T-helper 17 cell (primary cell): Measurements from ENCODE around the gene CYP1B1. TPM values are rescaled to one million over a fixed set of nuclear protein-coding genes. Genes with fewer than 3 reads are reported as not detected.
A peak's percentile ranks its signal among the peaks of the same experiment; 100 is the strongest.
"Not testable (repeated sequence)": the region's sequence is repeated elsewhere in the genome, so short reads cannot be mapped to it uniquely, and the experiment has no call there.

Experiments
- ATAC-seq: fragments of 150-1000 bp; cut with Tn5 transposase; 2 replicates; pipeline ENCODE4 v1.10.0; 2021; ENCODE audit warnings: mild to moderate bottlenecking, moderate library complexity
- DNase-seq, 3 donors: peaks; one replicate each; pipeline versions ENCODE4 v3.0.0 to v3.0.0-alpha.2; 2020 to 2021
- H3K9me3 ChIP-seq: one replicate; pipeline ENCODE4 v1.7.0; 2013; ENCODE audit warnings: low read length, mild to moderate bottlenecking; ENCODE audit not compliant: control insufficient read depth, poor library complexity, severe bottlenecking
- H3K27ac Mint-ChIP-seq: one replicate; pipeline ENCODE4 v1.8.0; 2022; ENCODE audit warnings: mild to moderate bottlenecking, moderate library complexity, mixed read lengths
- H3K27me3 Mint-ChIP-seq: one replicate; pipeline ENCODE4 v1.8.0; 2022; ENCODE audit warnings: mixed read lengths
- H3K36me3 Mint-ChIP-seq: one replicate; pipeline ENCODE4 v1.8.0; 2022; ENCODE audit warnings: low read depth, mixed read lengths
- H3K4me1 Mint-ChIP-seq: one replicate; pipeline ENCODE4 v1.8.0; 2022; ENCODE audit warnings: mild to moderate bottlenecking, mixed read lengths
- H3K4me3 Mint-ChIP-seq: one replicate; pipeline ENCODE4 v1.8.0; 2022; ENCODE audit warnings: mild to moderate bottlenecking, moderate library complexity, mixed read lengths
- total RNA-seq, 4 donors: library from RNA in 2 of 4; stranded (reverse) in 2 of 4; gene quantifications; one replicate each; pipeline ENCODE4 v1.2.3 and lab custom pipeline; 2022 to 2026

CYP1B1 gene
- total RNA-seq, 2 donors from 2014 or later = 0.44 to 1.4 TPM

GRCh38 chr2:38095079-38095995 is 19.4 kb upstream of the CYP1B1 start:
- DNase-seq (no peak), ATAC-seq (no peak)
- H3K4me1 Mint-ChIP-seq = peaks cover 20% of the 10 kb centered on the region
- H3K9me3 ChIP-seq = no peaks in the 10 kb centered on the region
- peaks cover 82% of the 10 kb centered on the region for H3K27me3 Mint-ChIP-seq
- H3K4me3 Mint-ChIP-seq = no peak overlapping the region
- peaks cover 11% of the 10 kb centered on the region for H3K36me3 Mint-ChIP-seq
- H3K27ac Mint-ChIP-seq = no peak overlapping the region

GRCh38 chr2:38093527-38094165 is 17.7 kb upstream of the CYP1B1 start:
- no peak for ATAC-seq
- peaks cover 78% of the 10 kb centered on the region for H3K27me3 Mint-ChIP-seq
- H3K4me3 Mint-ChIP-seq = no peak overlapping the region

GRCh38 chr2:38092196-38092902 is 16.4 kb upstream of the CYP1B1 start:
- no peaks in the 10 kb centered on the region for H3K9me3 ChIP-seq
- peaks cover under 1% of the 10 kb centered on the region for H3K36me3 Mint-ChIP-seq
- peaks cover 74% of the 10 kb centered on the region for H3K27me3 Mint-ChIP-seq
- ATAC-seq (no peak), DNase-seq (no peak)
- no peak overlapping the region for H3K4me3 Mint-ChIP-seq
- no peak overlapping the region for H3K27ac Mint-ChIP-seq
- H3K4me1 Mint-ChIP-seq = peaks cover 7% of the 10 kb centered on the region

More at GRCh38 chr2:38093527-38094165, 17.7 kb upstream of the CYP1B1 start:
- H3K9me3 ChIP-seq = no peaks in the 10 kb centered on the region
- Mint-ChIP-seq H3K27ac (no peak overlapping the region), H3K36me3 (peaks cover 11% of the 10 kb centered on the region), H3K4me1 (peaks cover 16% of the 10 kb centered on the region)
- no peak for DNase-seq

- H3K27ac Mint-ChIP-seq = no peak overlapping the region
- peaks cover 75% of the 10 kb centered on the region for H3K27me3 Mint-ChIP-seq
These were observed 15.8 kb upstream of the CYP1B1 start for GRCh38 chr2:38091760-38092159.

GRCh38 chr2:38090928-38091327 is 15.0 kb upstream of the CYP1B1 start:
- Mint-ChIP-seq H3K4me3 (no peak overlapping the region), H3K27me3 (peaks cover 75% of the 10 kb centered on the region), H3K4me1 (peaks cover 2% of the 10 kb centered on the region), H3K36me3 (no peaks in the 10 kb centered on the region), H3K27ac (no peak overlapping the region)
- ATAC-seq (no peak), DNase-seq (no peak)
- no peaks in the 10 kb centered on the region for H3K9me3 ChIP-seq

More at GRCh38 chr2:38091760-38092159, 15.8 kb upstream of the CYP1B1 start:
- ATAC-seq (no peak), DNase-seq (no peak)
- H3K9me3 ChIP-seq = no peaks in the 10 kb centered on the region
- Mint-ChIP-seq H3K36me3 (no peaks in the 10 kb centered on the region), H3K4me3 (no peak overlapping the region), H3K4me1 (peaks cover 7% of the 10 kb centered on the region)

DNA sequence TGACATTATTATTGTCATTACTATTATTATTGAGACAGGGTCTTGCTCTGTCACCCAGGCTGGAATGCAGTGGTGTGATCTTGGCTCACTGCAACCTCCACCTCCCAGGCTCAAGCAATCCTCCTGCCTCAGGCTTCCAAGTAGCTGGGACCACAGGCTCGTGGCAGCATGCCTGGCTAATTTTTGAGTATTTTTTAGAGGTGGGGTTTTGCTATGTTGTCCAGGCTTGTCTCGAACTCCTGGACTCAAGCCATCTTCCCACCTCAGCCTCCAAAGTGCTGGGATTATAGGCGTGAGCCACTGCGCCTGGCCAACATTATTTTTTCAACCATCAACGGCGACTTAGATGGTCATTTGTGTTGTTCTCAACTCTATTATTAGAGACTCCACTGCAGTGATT is 14.3 kb upstream of the CYP1B1 start:
- H3K9me3 ChIP-seq, H3K4me3 Mint-ChIP-seq, ATAC-seq, H3K4me1 Mint-ChIP-seq, H3K36me3 Mint-ChIP-seq, DNase-seq, H3K27ac Mint-ChIP-seq: not testable (repeated sequence)
- H3K27me3 Mint-ChIP-seq = peaks cover 75% of the 10 kb centered on the region

GRCh38 chr2:38085998-38086698 is 10.2 kb upstream of the CYP1B1 start:
- H3K27me3 Mint-ChIP-seq = peaks cover 67% of the 10 kb centered on the region
- H3K9me3 ChIP-seq, H3K27ac Mint-ChIP-seq, H3K4me1 Mint-ChIP-seq, H3K36me3 Mint-ChIP-seq, ATAC-seq, H3K4me3 Mint-ChIP-seq, DNase-seq: not testable (repeated sequence)

- not testable (repeated sequence) for ATAC-seq, H3K27ac Mint-ChIP-seq, H3K4me1 Mint-ChIP-seq, H3K4me3 Mint-ChIP-seq, H3K36me3 Mint-ChIP-seq, DNase-seq, H3K9me3 ChIP-seq
- H3K27me3 Mint-ChIP-seq = peaks cover 82% of the 10 kb centered on the region
These were observed 8.6 kb upstream of the CYP1B1 start for GRCh38 chr2:38084556-38084955.

DNA sequence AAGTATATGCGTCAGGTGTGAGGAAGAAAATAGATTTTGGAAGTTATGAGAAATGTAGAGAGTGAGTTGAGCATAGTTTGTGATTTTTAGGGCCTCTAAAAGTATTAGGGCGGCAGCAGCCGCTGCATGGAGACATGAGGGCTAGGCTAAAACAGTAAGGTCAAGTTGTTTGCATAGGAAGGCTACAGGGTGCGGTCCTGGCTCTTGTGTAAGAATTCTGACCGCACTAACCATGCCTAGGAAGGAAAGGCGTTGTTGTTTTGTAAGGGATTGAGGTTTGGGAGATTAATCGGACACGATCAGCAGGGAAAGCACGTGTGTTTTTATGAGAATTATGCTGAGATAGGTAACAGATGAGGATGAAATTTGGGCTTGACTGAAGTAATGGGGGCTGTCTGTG is 6.8 kb upstream of the CYP1B1 start:
- H3K9me3 ChIP-seq, DNase-seq, ATAC-seq, H3K4me3 Mint-ChIP-seq, H3K27ac Mint-ChIP-seq, H3K4me1 Mint-ChIP-seq, H3K36me3 Mint-ChIP-seq: not testable (repeated sequence)
- H3K27me3 Mint-ChIP-seq = peaks cover 79% of the 10 kb centered on the region

DNA sequence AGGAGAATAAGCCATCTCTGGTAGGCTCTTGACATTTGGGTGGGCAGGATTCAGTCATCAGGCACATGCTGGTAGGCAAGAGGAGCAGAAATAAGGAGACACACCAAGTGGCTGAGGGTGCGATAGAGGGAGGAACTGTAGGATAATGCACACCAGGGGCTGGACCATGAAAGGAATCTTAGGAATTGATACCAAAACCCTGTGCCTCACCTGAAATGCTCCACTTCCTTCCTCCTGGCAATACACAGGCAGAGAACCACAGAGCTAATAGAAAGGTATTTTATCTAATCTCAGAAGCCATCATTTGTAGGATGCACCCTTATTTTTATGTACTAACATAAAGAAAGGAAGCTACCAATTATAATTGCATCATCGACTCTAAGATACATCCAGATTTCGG is 4.4 kb upstream of the CYP1B1 start:
- DNase-seq (no peak), ATAC-seq (no peak)
- Mint-ChIP-seq H3K27ac (no peak overlapping the region), H3K27me3 (peaks cover 65% of the 10 kb centered on the region), H3K36me3 (peaks cover 2% of the 10 kb centered on the region), H3K4me1 (peaks cover 4% of the 10 kb centered on the region), H3K4me3 (no peak overlapping the region)
- no peaks in the 10 kb centered on the region for H3K9me3 ChIP-seq

DNA sequence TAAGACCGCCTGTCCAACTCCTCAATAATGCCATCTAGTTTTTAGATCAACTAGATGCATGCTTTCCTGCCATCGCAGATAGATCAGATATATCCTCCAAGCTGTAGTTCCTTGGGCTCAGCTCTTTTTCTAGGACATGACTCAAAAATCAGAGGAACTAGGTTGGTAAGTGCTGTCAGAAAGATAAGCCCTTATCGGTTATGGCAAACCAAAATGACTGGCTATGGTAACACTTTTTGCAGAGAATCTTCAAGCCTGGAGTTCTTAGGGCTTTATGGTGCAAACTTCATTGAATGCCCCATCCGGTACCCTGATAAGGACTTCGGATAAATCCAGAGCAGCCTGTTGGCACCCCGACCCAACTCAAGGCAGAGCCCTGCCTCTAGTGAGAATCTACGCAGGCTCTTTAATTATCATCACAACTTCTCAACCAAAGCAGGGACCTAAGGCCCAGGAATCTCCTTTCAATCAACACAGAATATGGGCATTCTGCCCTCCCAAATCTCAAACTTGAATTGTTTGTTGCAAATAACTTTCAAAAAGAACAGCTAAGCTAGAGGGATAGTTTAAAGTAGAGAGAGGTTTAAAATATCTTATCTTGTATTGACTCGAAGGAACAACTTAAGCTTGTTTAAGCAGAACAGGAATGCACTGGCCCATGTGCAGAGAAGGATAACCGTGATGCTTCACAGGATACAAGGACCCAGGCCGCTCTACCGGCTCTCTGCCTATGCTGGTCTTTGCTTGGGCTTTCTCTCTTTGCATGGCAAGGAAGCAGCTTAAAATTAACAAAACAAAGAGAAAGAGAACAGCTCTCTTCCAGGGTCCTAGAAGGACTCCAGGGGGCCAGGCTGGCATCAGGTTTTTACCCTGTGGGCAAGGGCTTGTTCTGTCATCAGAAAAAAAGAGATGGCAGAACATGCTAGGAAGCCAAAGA is 3.4 kb upstream of the CYP1B1 start:
- no peak for ATAC-seq
- Mint-ChIP-seq H3K36me3 (peaks cover 2% of the 10 kb centered on the region), H3K27ac (no peak overlapping the region), H3K4me3 (no peak overlapping the region), H3K27me3 (peaks cover 58% of the 10 kb centered on the region), H3K4me1 (peaks cover 4% of the 10 kb centered on the region)
- no peaks in the 10 kb centered on the region for H3K9me3 ChIP-seq
- no peak for DNase-seq

- DNase-seq (no peak), ATAC-seq (no peak)
- Mint-ChIP-seq H3K27ac (no peak overlapping the region), H3K27me3 (peaks cover 65% of the 10 kb centered on the region), H3K4me1 (peaks cover 8% of the 10 kb centered on the region), H3K36me3 (peaks cover 3% of the 10 kb centered on the region), H3K4me3 (peak overlapping the region; percentile 49)
- no peaks in the 10 kb centered on the region for H3K9me3 ChIP-seq
These were observed 1.4 kb upstream of the CYP1B1 start for GRCh38 chr2:38077431-38077769.
